Peyer's patch (tissue), 4 donors: ENCODE measurements around the gene ANKS1A. TPM values are rescaled to one million over a fixed set of nuclear protein-coding genes. Genes with fewer than 3 reads are reported as not detected.

Experiments used
- DNase-seq, 3 donors: peaks; one replicate each; pipeline ENCODE4 v3.0.0-alpha.2; 2017 to 2019
- H3K27ac ChIP-seq, 4 donors: fragments of 200-600 bp; sonication (generic); one replicate each; pipeline ENCODE4 v1.5.1; 2016 to 2019
- H3K27me3 ChIP-seq, 2 donors: fragments of 200-600 bp; sonication (generic); one replicate each; pipeline ENCODE4 v1.5.1; 2019
- H3K36me3 ChIP-seq, 3 donors: fragments of 200-600 bp; sonication (generic); one replicate each; pipeline ENCODE4 v1.5.1; 2016 to 2019
- H3K4me1 ChIP-seq, 4 donors: fragments of 200-600 bp; sonication (generic); one replicate each; pipeline ENCODE4 v1.5.1; 2016 to 2019
- H3K4me3 ChIP-seq, 4 donors: fragments of 200-600 bp; sonication (generic); 1 replicate in 3 of 4; 2 replicates in 1 of 4; pipeline ENCODE4 v1.5.1; 2016 to 2019; ENCODE audit warnings: mild to moderate bottlenecking in 1 of 4
- H3K9me3 ChIP-seq, 4 donors: fragments of 200-600 bp; sonication (generic); one replicate each; pipeline ENCODE4 v1.5.1; 2016 to 2019; ENCODE audit warnings: mild to moderate bottlenecking in 1 of 4
- POLR2A ChIP-seq, 2 donors: fragments of 450-650 bp; IDR thresholded peaks; one replicate each; pipeline ENCODE4 v1.5.1; 2017; ENCODE audit warnings: antibody characterized with exemption in 2 of 2, mild to moderate bottlenecking in 2 of 2, moderate library complexity in 2 of 2
- total RNA-seq, 4 donors: library from RNA; depleted of rRNA; stranded (reverse); fragments of >200 nt; gene quantifications; one replicate each; pipeline ENCODE4 v1.1.0, GENCODE V29; 2016
- TF ChIP-seq, protein P1 (sequence below), 6 experiments: fragments of 450-650 bp in 4 of 6; fragments of 200-600 bp in 2 of 6; sonication (generic) in 1 of 6; IDR thresholded peaks; one replicate each; pipeline ENCODE4 v1.5.1; 2017 to 2019; ENCODE audit warnings: antibody characterized with exemption in 6 of 6, mild to moderate bottlenecking in 3 of 6, moderate library complexity in 1 of 6

The ANKS1A gene
- total RNA-seq, 4 donors from 2014 or later = 24.3 to 42.1 (median 31.9) TPM

DNA sequence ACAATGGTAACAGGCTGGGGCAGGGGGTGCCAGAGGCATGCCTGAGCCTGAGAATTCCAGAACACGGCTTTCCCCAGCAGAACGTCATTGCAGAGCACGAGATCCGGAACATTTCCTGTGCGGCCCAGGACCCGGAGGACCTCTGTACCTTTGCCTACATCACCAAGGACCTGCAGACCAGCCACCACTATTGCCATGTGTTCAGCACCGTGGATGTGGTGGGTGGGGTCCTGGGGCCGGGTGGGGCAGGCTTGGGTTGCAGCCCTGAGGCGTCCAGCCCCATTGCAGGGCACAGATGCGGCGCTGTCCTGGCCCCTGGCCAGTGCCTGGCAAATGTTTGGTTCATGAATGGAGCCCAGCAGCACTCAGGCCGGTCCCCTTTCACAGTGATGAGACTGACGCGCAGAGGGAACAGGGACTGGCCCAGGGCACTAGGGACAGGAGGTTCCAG lies 195.0 kb downstream of the ANKS1A start:
- Histone ChIP-seq H3K4me1 (peaks cover 0 to 8% (median 0%) of the 10 kb centered on the region in 4 donors), H3K36me3 (peaks cover 0 to 98% (median 0%) of the 10 kb centered on the region in 3 donors), H3K4me3 (no peak overlapping the region), H3K27ac (no peak overlapping the region), H3K9me3 (no peaks in the 10 kb centered on the region), H3K27me3 (no peaks in the 10 kb centered on the region)
- peak in 2 of 3 donors; percentile 42 to 51 for DNase-seq
- TF ChIP-seq, protein P1, sequence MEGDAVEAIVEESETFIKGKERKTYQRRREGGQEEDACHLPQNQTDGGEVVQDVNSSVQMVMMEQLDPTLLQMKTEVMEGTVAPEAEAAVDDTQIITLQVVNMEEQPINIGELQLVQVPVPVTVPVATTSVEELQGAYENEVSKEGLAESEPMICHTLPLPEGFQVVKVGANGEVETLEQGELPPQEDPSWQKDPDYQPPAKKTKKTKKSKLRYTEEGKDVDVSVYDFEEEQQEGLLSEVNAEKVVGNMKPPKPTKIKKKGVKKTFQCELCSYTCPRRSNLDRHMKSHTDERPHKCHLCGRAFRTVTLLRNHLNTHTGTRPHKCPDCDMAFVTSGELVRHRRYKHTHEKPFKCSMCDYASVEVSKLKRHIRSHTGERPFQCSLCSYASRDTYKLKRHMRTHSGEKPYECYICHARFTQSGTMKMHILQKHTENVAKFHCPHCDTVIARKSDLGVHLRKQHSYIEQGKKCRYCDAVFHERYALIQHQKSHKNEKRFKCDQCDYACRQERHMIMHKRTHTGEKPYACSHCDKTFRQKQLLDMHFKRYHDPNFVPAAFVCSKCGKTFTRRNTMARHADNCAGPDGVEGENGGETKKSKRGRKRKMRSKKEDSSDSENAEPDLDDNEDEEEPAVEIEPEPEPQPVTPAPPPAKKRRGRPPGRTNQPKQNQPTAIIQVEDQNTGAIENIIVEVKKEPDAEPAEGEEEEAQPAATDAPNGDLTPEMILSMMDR (IDR thresholded peaks at IDR 0.05) = no peak

GRCh38 chr6:35084511-35085203 lies 195.6 kb downstream of the ANKS1A start:
- Histone ChIP-seq H3K27me3 (no peaks in the 10 kb centered on the region), H3K27ac (no peak overlapping the region), H3K4me3 (no peak overlapping the region), H3K9me3 (no peaks in the 10 kb centered on the region), H3K36me3 (peaks cover 0 to 95% (median 0%) of the 10 kb centered on the region in 3 donors), H3K4me1 (peaks cover 0 to 8% (median 0%) of the 10 kb centered on the region in 4 donors)
- peak in 1 of 3 donors; percentile 31 for DNase-seq
- TF ChIP-seq, protein P1 (IDR thresholded peaks at IDR 0.05) = no peak
- TF ChIP-seq POLR2A (IDR thresholded peaks at IDR 0.05) = no peak

GRCh38 chr6:35085359-35086281 lies 196.6 kb downstream of the ANKS1A start:
- H3K36me3 ChIP-seq = peaks cover 0 to 92% (median 0%) of the 10 kb centered on the region in 3 donors
- no peak overlapping the region for H3K27ac ChIP-seq
- H3K9me3 ChIP-seq = no peaks in the 10 kb centered on the region
- peaks cover 0 to 18% (median 0%) of the 10 kb centered on the region in 4 donors for H3K4me1 ChIP-seq
- DNase-seq = peak in 1 of 3 donors; percentile 33
- no peaks in the 10 kb centered on the region for H3K27me3 ChIP-seq
- TF ChIP-seq, protein P1 (IDR thresholded peaks at IDR 0.05) = no peak
- TF ChIP-seq POLR2A (IDR thresholded peaks at IDR 0.05) = no peak
- H3K4me3 ChIP-seq = no peak overlapping the region

- Histone ChIP-seq H3K36me3 (peaks cover 0 to 86% (median 0%) of the 10 kb centered on the region in 3 donors), H3K9me3 (no peaks in the 10 kb centered on the region), H3K4me1 (peaks cover 0 to 23% (median 0%) of the 10 kb centered on the region in 4 donors), H3K27ac (no peak overlapping the region), H3K27me3 (no peaks in the 10 kb centered on the region), H3K4me3 (no peak overlapping the region)
- TF ChIP-seq POLR2A (IDR thresholded peaks at IDR 0.05) = no peak
- TF ChIP-seq, protein P1 (IDR thresholded peaks at IDR 0.05) = no peak
- peak in 1 of 3 donors; percentile 27 for DNase-seq
Measured at GRCh38 chr6:35086282-35086632, 197.2 kb downstream of the ANKS1A start.

- TF ChIP-seq, protein P1 (IDR thresholded peaks at IDR 0.05) = no peak
- TF ChIP-seq POLR2A (IDR thresholded peaks at IDR 0.05) = no peak
- peak in 1 of 3 donors; percentile 29 for DNase-seq
- peaks cover 0 to 23% (median 0%) of the 10 kb centered on the region in 4 donors for H3K4me1 ChIP-seq
Measured at GRCh38 chr6:35086636-35087360, 197.7 kb downstream of the ANKS1A start.

More at GRCh38 chr6:35086636-35087360, 197.7 kb downstream of the ANKS1A start:
- Histone ChIP-seq H3K27me3 (no peaks in the 10 kb centered on the region), H3K4me3 (no peak overlapping the region), H3K36me3 (peaks cover 0 to 81% (median 0%) of the 10 kb centered on the region in 3 donors), H3K9me3 (no peaks in the 10 kb centered on the region), H3K27ac (no peak overlapping the region)
